ENCODE data around the gene SLCO3A1.

SLCO3A1 gene

DNA sequence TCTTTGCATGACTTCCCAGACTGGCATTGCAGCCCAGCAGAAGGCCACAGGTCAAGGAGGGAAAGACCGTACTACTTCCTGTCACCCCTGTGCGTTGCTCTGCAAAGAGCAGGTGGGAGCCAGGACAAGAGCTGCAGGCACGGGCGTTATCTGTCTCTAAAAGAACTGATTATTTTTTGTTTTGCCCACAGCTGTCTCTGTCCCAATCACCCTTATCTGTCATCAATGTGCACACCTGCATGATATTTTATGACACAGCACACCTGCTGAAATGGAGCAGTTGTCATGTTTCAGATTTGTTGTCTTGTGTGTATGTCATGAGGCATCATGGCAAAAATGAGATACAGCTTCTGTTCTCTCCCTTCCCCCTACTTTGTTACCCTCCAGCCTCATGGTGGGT is 58.8 kb downstream of the SLCO3A1 start:
- DNase-seq (ENCODE audit: low read depth in 3 of 3) = no peak

GRCh38 chr15:91913560-91913959 is 60.1 kb downstream of the SLCO3A1 start:
- DNase-seq (ENCODE audit: low read depth in 3 of 3) = no peak

DNA sequence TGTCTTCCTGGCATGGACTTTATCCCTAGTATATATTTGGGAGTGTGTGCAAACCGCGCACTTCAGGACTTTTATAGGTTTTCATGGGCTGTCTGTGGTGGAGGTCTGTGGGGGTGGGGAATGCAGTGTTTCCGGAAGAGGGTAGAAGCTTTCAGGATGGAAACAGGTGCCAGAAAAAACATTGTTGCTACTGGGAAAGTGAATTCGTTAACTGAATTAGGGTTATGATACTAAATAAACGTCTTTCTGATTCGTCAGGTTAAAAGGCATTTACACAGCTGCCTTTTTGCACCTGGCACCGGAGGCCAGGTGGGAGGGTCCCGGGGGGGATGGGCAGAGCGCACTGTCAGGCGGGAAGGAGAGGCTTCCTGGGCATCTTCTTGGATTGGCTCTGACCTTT is 62.1 kb downstream of the SLCO3A1 start:
- no peak for DNase-seq (ENCODE audit: low read depth in 3 of 3)

DNA sequence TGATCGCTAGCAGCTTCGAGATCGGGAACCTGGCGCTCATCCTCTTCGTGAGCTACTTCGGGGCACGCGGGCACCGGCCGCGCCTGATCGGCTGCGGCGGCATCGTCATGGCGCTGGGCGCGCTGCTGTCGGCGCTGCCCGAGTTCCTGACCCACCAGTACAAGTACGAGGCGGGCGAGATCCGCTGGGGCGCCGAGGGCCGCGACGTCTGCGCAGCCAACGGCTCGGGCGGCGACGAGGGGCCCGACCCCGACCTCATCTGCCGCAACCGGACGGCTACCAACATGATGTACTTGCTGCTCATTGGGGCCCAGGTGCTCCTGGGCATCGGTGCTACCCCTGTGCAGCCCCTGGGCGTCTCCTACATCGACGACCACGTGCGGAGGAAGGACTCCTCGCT is 62.5 kb downstream of the SLCO3A1 start:
- no peak for DNase-seq (ENCODE audit: low read depth in 3 of 3)

DNA sequence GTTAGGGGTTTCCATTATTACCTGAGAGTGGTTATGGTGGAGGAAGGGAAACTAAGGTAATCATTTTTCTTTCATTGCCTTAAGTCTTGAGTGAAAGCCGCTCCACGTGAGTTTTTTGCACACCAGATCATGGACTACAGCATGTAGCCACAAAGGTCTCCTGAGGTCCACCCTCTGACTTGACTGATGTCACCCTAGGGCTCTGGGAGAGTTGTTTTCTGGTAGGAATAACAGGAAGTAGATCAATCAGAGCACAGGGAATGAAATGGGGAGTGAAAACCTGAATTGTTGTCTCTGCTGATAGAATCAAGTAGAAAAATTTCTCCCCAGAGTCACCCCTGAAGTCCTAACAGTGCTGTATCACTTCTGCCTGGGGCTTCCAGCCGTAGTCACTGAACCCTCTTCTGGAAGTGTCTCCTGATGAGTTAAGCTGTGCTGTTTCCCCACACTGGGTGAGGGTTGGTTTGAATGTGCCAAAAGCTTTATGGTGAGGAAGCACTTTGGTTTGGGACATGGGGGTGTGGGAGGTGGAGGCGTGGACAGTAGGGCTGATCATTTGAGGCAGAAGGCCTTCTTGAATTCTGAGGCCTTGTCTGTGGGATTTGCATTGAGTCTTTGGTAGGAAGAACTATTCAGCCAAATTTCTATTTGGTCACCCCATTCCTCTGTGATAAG is 64.3 kb downstream of the SLCO3A1 start:
- DNase-seq (ENCODE audit: low read depth in 3 of 3) = no peak

DNA sequence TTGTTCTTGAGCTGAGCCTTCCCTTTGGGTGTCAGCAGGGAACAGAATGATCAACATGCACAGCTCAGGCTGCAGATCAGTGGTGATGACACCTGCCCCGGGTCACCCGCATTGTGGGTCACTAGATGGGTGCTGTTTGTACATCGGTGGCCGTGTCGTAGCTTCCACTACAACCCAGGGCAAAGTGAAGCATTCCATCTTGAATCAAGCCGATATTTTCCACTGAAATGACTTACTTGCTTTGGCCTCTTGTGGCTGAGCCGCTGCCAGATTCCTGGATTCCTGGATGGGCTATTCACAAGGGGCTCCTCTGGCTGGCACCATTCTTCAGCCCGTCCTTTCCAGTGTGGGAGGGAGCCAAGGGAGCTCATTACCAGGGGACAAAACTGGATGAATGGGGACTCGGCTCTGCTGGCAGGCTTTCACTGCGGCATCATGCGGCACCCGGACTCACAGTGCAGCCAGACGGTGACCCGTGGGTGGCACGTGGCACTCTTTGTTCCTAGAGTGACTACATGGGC is 65.6 kb downstream of the SLCO3A1 start:
- no peak for DNase-seq (ENCODE audit: low read depth in 3 of 3)

DNA sequence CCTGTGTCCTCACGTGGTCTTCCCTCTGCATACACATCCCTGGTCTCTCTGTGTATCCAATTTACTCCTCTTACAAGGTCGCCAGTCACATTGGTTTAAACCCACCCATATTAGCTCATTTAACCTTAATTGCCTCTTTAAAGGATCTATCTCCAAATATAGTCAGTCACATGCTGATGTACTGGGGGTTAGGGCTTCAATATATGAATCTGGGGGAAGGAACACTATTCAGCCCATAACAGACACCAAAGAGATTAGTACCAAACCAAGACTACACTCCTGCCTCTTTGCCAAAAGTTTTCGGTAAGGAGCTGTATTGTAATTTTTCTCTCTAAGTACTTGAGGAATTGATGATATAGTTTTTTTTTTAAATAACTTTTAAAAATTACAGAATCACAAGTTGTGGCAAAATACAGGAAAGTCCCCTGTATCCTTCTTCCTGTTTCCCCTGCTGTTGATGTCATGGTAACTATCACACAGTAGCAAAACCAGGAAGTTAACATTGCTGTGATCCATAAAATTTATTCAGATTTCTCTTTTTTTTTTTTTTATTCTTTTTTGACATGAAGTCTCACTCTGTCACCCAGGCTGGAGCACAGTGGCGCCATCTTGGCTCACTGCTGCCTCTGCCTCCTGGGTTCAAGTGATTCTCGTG is 67.8 kb downstream of the SLCO3A1 start:
- no peak for DNase-seq (ENCODE audit: low read depth in 3 of 3)

- DNase-seq (ENCODE audit: low read depth in 3 of 3) = no peak
Observed at GRCh38 chr15:91921843-91922198, 68.3 kb downstream of the SLCO3A1 start.

- no peak for DNase-seq (ENCODE audit: low read depth in 3 of 3)
Observed at GRCh38 chr15:91922646-91923547, 69.4 kb downstream of the SLCO3A1 start.

DNA sequence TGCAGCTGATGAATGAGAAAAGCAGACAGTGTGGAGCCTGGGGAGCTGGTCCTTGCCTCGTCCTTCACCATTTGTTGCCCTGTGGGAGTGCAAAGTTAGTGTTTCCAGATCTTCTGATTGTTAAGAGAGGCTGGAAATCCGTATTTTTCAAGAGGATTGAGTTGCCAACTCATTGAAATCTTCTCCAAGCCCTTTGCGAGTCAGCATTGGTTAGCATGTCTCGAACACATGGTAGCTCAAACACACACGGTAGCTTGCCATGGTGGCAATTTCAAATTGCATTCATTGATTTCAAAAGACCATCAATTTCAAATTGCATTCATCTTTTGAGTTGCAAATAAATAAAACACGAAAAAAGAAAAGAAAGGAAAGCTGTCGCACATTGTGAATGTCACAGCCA is 70.7 kb downstream of the SLCO3A1 start:
- DNase-seq (ENCODE audit: low read depth in 3 of 3) = no peak

DNA sequence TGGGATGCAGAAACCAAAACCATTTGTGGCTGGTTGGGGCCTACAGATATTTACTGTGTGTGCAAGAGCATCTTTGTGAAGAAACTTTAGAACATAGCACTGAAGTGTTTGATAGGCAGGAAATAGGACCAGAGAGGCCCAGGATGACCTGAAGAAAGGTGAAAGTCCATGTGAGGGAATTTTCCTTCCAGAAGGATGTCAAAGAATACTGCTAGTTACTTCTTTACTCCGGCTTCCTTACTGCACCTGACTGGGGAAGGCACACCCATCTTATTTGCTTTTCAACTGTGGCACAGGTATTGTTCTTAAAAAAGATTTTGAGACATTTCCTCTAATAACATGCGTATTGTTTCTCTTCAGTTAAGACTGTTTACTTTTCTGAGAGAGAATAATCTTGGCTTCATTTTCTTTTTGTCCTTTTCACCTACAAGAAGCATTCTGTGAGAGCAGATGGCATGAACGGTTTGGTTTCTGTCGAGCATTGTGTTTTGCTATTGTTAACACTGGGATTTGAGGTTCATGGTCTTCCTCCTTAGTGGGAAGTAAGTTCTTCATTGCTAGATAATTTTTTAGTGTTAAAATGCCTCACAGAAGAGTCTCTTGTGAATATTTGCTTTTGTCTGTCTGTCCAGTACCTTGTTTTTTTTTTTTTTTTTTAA is 71.5 kb downstream of the SLCO3A1 start:
- no peak for DNase-seq (ENCODE audit: low read depth in 3 of 3)

DNA sequence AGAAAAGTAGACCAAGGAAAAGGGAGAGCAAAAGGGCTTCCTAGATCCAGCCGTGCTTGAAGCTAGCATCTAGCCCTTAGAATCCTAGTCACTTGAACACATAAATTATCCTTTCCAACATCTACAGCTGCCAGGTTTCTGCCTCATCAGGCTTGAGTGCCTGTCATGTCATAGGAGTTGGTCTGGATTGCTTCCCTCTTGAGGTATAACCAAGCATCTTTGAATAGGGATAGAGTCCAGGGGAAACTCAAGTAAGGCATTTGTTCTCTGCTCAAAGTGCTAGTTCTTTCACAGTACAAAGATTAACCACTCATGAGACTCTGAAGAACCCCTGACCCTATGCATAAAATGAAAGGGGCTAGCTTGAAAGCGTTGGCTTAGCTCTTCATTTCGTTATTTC is 72.3 kb downstream of the SLCO3A1 start:
- no peak for DNase-seq (ENCODE audit: low read depth in 3 of 3)

- no peak for DNase-seq (ENCODE audit: low read depth in 3 of 3)
Observed at GRCh38 chr15:91926908-91927270, 73.4 kb downstream of the SLCO3A1 start.

DNA sequence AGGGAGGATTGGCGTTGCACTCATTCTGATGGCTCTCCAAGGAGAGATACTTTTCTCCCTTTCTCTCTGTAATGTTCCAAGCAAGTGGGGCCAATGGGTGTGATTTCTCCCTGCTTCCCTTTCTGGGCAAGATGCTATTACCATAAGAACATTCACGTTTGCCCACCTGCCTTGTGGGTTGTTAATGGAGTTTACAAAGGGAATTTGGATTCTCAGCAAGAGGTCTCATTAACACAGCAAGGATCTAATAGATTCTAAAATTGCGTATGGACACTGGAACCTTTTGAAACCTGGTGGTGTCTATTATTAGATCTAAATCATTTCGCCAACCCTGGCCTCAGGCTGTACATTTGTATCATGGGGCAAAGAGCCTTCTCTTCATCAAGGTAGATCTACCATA is 74.1 kb downstream of the SLCO3A1 start:
- DNase-seq (ENCODE audit: low read depth in 3 of 3) = no peak

- DNase-seq (ENCODE audit: low read depth in 3 of 3) = no peak
Observed at GRCh38 chr15:91928675-91929074, 75.2 kb downstream of the SLCO3A1 start.

- no peak for DNase-seq (ENCODE audit: low read depth in 3 of 3)
Observed at GRCh38 chr15:91929509-91929908, 76.0 kb downstream of the SLCO3A1 start.

DNA sequence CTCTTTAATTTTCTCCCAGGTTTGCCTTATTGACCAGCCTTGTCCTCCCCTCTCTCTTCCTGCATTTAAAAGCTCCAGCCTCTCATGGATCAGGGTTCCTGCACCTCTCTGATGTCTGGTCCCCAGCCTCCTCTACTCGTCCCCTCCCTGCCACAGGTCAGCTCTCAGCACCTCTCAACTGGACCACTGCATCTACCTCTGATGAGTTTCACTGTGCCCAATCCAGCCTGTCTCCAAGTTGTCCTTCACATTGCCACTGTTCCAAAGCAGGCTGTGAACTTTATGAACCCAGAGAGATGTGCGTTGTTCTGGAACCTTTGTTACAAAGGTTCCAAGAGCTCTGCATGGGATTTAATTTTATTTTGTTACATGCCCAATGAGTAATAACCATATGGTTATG is 76.6 kb downstream of the SLCO3A1 start:
- no peak for DNase-seq (ENCODE audit: low read depth in 3 of 3)

- no peak for DNase-seq (ENCODE audit: low read depth in 3 of 3)
Observed at GRCh38 chr15:91936182-91936775, 82.8 kb downstream of the SLCO3A1 start.

- DNase-seq (ENCODE audit: low read depth in 3 of 3) = no peak
Observed at GRCh38 chr15:91936927-91937326, 83.4 kb downstream of the SLCO3A1 start.

GRCh38 chr15:91938136-91938535 is 84.6 kb downstream of the SLCO3A1 start:
- no peak for DNase-seq (ENCODE audit: low read depth in 3 of 3)

- DNase-seq (ENCODE audit: low read depth in 3 of 3) = no peak
Observed at GRCh38 chr15:91939403-91939831, 85.9 kb downstream of the SLCO3A1 start.
